GM12801 (cell line): ENCODE results near the gene PAQR9.

Experiments used
- CTCF ChIP-seq: IDR thresholded peaks from one replicate; pipeline ENCODE4 v1.5.1; 2011; ENCODE audit warnings: control low read depth; ENCODE audit not compliant: insufficient read length; ENCODE audit errors: extremely low read depth

PAQR9 gene

GRCh38 chr3:142992323-142992722 lies 28.8 kb upstream of the PAQR9 start:
- no peak for TF ChIP-seq CTCF

- no peak for TF ChIP-seq CTCF
Observed at GRCh38 chr3:142990721-142991120, 27.2 kb upstream of the PAQR9 start.

GRCh38 chr3:142987707-142988106 lies 24.2 kb upstream of the PAQR9 start:
- TF ChIP-seq CTCF = no peak

GRCh38 chr3:142987080-142987700 lies 23.7 kb upstream of the PAQR9 start:
- TF ChIP-seq CTCF = no peak

GRCh38 chr3:142984255-142984654 lies 20.8 kb upstream of the PAQR9 start:
- no peak for TF ChIP-seq CTCF

GRCh38 chr3:142983318-142983717 lies 19.8 kb upstream of the PAQR9 start:
- TF ChIP-seq CTCF = no peak

- TF ChIP-seq CTCF = no peak
Observed at GRCh38 chr3:142982038-142982773, 18.7 kb upstream of the PAQR9 start.
